GM12865 (cell line): ENCODE data around the gene NDUFB11.

Source experiments
- DNase-seq: peaks from one replicate; pipeline ENCODE4 v3.0.0; 2010; ENCODE audit warnings: low read depth
- H3K4me3 ChIP-seq: 2 replicates; pipeline ENCODE4 v1.5.1; 2011; ENCODE audit warnings: mild to moderate bottlenecking, low read depth, low read length, control low read depth
- TF ChIP-seq, protein P1 (sequence below): IDR thresholded peaks from 2 replicates; pipeline ENCODE4 v1.5.1; 2011; ENCODE audit warnings: low read length, control low read depth, low read depth, inconsistent platforms; ENCODE audit not compliant: insufficient read depth; ENCODE audit errors: missing control alignments

The NDUFB11 gene

DNA sequence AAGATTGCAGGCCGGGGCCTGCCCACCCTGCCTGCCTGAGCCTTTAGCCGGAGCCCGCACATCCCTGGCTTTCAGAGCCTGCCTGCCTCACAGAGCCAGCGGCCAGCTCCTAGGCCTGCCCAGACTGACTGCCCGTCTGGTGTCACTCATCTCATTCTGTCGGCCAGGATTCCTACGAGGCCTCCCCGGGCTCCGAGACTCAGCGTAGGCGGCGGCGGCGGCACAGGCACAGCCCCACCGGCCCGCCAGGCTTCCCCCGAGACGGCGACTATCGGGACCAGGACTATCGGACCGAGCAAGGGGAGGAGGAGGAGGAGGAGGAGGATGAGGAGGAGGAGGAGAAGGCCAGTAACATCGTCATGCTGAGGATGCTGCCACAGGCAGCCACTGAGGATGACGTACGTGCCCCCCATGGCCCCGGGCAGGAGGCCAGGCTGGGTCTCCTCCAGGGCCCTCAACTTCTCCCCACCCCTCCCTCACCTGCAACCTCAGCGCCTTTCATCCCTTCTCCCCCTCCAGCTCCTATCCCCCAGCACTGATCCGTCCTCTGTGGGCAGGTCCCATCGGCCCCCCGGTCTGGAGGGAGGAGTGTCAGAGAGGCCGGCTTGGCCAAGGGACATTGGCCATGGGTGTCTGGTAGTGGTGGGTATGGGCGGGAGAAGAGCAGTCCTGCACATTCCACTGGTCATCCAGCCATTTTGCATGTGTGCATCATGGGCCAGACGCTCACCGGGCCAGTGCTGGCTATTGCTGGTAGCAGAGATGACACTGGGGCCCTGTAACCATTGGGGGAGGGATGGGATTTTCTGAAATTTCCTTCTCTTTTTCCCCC is 26.6 kb upstream of the NDUFB11 start:
- no peak overlapping the region for H3K4me3 ChIP-seq
- no peak for DNase-seq
- TF ChIP-seq, protein P1, sequence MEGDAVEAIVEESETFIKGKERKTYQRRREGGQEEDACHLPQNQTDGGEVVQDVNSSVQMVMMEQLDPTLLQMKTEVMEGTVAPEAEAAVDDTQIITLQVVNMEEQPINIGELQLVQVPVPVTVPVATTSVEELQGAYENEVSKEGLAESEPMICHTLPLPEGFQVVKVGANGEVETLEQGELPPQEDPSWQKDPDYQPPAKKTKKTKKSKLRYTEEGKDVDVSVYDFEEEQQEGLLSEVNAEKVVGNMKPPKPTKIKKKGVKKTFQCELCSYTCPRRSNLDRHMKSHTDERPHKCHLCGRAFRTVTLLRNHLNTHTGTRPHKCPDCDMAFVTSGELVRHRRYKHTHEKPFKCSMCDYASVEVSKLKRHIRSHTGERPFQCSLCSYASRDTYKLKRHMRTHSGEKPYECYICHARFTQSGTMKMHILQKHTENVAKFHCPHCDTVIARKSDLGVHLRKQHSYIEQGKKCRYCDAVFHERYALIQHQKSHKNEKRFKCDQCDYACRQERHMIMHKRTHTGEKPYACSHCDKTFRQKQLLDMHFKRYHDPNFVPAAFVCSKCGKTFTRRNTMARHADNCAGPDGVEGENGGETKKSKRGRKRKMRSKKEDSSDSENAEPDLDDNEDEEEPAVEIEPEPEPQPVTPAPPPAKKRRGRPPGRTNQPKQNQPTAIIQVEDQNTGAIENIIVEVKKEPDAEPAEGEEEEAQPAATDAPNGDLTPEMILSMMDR = no peak

DNA sequence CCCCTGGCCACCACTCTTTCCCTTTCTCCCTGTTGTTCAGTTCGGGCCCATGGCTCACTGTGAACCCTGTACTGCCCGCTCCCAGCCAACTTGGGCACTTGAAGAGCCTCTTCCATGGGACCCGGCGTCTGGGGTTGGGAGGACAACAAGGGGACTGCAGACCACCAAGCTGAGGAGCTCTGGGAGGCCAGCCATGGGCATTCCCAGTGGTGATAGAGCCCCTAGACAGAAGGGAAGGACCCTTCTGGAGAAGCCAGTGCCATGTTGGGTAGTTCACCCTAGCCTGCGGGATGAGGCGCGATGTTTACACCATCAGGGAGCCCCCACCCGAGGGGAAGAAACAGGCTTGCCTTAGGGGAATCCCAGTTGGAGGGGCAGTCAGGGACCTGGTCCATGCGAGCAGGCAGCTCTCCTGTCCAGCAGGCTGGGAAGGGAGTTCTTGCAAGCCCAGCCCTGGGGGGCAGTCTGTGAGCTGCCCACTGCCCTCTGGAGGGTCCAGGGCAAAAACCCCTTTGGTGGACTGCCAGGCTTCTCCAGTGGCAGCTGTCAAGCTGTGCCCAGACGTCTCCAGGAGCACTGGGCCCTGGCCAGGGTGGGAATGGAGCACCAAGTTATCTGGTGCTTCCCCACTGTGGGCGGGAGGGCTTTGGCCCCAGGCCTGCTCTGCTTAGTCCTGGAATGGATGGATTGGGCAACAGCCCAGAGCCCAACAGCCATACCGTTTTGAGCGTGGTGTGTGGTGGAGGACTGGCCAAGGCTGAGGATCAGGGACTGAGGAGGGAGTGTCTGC is 25.4 kb upstream of the NDUFB11 start:
- H3K4me3 ChIP-seq = no peak overlapping the region
- no peak for DNase-seq
- TF ChIP-seq, protein P1 = no peak

- DNase-seq = no peak
- no peak overlapping the region for H3K4me3 ChIP-seq
- TF ChIP-seq, protein P1 = no peak
Measured at GRCh38 chrX:47169273-47169672, 24.8 kb upstream of the NDUFB11 start.

GRCh38 chrX:47168495-47169073 is 24.1 kb upstream of the NDUFB11 start:
- no peak overlapping the region for H3K4me3 ChIP-seq
- no peak for DNase-seq
- TF ChIP-seq, protein P1 = no peak

GRCh38 chrX:47166126-47166525 is 21.6 kb upstream of the NDUFB11 start:
- H3K4me3 ChIP-seq = no peak overlapping the region
- TF ChIP-seq, protein P1 = no peak
- no peak for DNase-seq

GRCh38 chrX:47164420-47164819 is 19.9 kb upstream of the NDUFB11 start:
- DNase-seq = no peak
- TF ChIP-seq, protein P1 = no peak
- no peak overlapping the region for H3K4me3 ChIP-seq
